Spleen (tissue), 7 donors: ENCODE results near the gene TMEM202.

Experiments used
- CTCF ChIP-seq, 11 experiments: fragments of 200-600 bp in 7 of 11; fragments of 450-650 bp in 4 of 11; sonication (generic) in 4 of 11; IDR thresholded peaks in 8 of 11; conservative IDR thresholded peaks in 3 of 11; 1 replicate in 7 of 11; 2 replicates in 4 of 11; pipeline versions ENCODE4 v1.4.0 to v1.8.0; 2016 to 2021; ENCODE audit warnings: antibody characterized with exemption in 11 of 11, inconsistent platforms in 4 of 11, mild to moderate bottlenecking in 1 of 11
- POLR2A ChIP-seq, 3 donors: fragments of 450-650 bp; IDR thresholded peaks; one replicate each; pipeline ENCODE4 v1.5.1; 2017; ENCODE audit warnings: antibody characterized with exemption in 3 of 3, mild to moderate bottlenecking in 1 of 3
- POLR2AphosphoS5 ChIP-seq, 3 donors: sonication (generic); formaldehyde crosslinking; IDR thresholded peaks; one replicate each; pipeline ENCODE4 v1.5.1; 2017; ENCODE audit warnings: antibody characterized with exemption in 3 of 3
- donor health status: DM: no; HTN: no; CAD: no; lungs with moderate emphysema.
- donor health status: DM: no; HTN: no; CAD: no.
- donor health status: DM: no; HTN: no; CAD: no.

GRCh38 chr15:72421484-72421883 is 23.4 kb downstream of the TMEM202 start:
- no peak for TF ChIP-seq POLR2A (IDR thresholded peaks at IDR 0.05)
- TF ChIP-seq CTCF (IDR thresholded peaks at IDR 0.05 in 8 of 11, conservative IDR thresholded peaks at IDR 0.05 in 3 of 11), result no peak
- TF ChIP-seq POLR2AphosphoS5 (IDR thresholded peaks at IDR 0.05), result no peak
